CD4-positive, CD25-positive, alpha-beta regulatory T cell (primary cell): Measurements from ENCODE around the gene KMT2B. TPM values are rescaled to one million over a fixed set of nuclear protein-coding genes. Genes with fewer than 3 reads are reported as not detected.
A peak's percentile ranks its signal among the peaks of the same experiment; 100 is the strongest.

Experiments used
- ATAC-seq, 2 donors: fragments of 150-1000 bp; cut with Tn5 transposase; one replicate each; pipeline ENCODE4 v1.10.0; 2021; ENCODE audit warnings: low read depth in 2 of 2, moderate number of reproducible peaks in 2 of 2, moderate library complexity in 1 of 2
- DNase-seq, 3 donors: peaks; one replicate each; pipeline versions ENCODE4 v3.0.0 to v3.0.0-alpha.2; 2012 to 2022; ENCODE audit warnings: mixed read lengths in 1 of 3
- H3K27ac ChIP-seq: one replicate; pipeline ENCODE4 v1.7.0; 2013; ENCODE audit warnings: mild to moderate bottlenecking, low read length; ENCODE audit not compliant: insufficient read depth, poor library complexity, severe bottlenecking
- H3K27me3 ChIP-seq: one replicate; pipeline ENCODE4 v1.7.0; 2013; ENCODE audit warnings: low read length; ENCODE audit not compliant: control insufficient read depth, insufficient read depth
- H3K36me3 ChIP-seq: one replicate; pipeline ENCODE4 v1.7.0; 2013; ENCODE audit warnings: mild to moderate bottlenecking, low read length, moderate library complexity; ENCODE audit not compliant: control insufficient read depth, insufficient read depth
- H3K4me1 ChIP-seq: 2 replicates; pipeline ENCODE4 v1.7.0; 2013; ENCODE audit warnings: mild to moderate bottlenecking, low read length; ENCODE audit not compliant: insufficient read depth, control insufficient read depth, poor library complexity, severe bottlenecking
- H3K4me3 ChIP-seq: one replicate; pipeline ENCODE4 v1.7.0; 2013; ENCODE audit warnings: low read depth, mild to moderate bottlenecking, low read length, moderate library complexity
- H3K9me3 ChIP-seq, 2 experiments: 1 replicate in 1 of 2; 2 replicates in 1 of 2; pipeline ENCODE4 v1.7.0; 2013; ENCODE audit warnings: low read length in 2 of 2, mild to moderate bottlenecking in 1 of 2, moderate library complexity in 1 of 2; ENCODE audit not compliant: control insufficient read depth in 2 of 2
- H3K27ac Mint-ChIP-seq, 3 donors: one replicate each; pipeline ENCODE4 v1.8.0; 2020 to 2022; ENCODE audit warnings: mild to moderate bottlenecking in 3 of 3, mixed read lengths in 3 of 3, moderate library complexity in 2 of 3
- H3K27me3 Mint-ChIP-seq: one replicate; pipeline ENCODE4 v1.8.0; 2022; ENCODE audit warnings: mild to moderate bottlenecking, mixed read lengths
- H3K36me3 Mint-ChIP-seq: one replicate; pipeline ENCODE4 v1.8.0; 2020; ENCODE audit warnings: mixed read lengths
- H3K4me1 Mint-ChIP-seq, 4 donors: one replicate each; pipeline ENCODE4 v1.8.0; 2020 to 2022; ENCODE audit warnings: mixed read lengths in 4 of 4, mild to moderate bottlenecking in 1 of 4
- H3K4me3 Mint-ChIP-seq, 4 donors: one replicate each; pipeline ENCODE4 v1.8.0; 2020 to 2022; ENCODE audit warnings: mild to moderate bottlenecking in 4 of 4, mixed read lengths in 4 of 4, moderate library complexity in 3 of 4
- H3K9me3 Mint-ChIP-seq, 7 donors: one replicate each; pipeline ENCODE4 v1.8.0; 2020 to 2022; ENCODE audit warnings: mixed read lengths in 7 of 7, mild to moderate bottlenecking in 3 of 7, moderate library complexity in 2 of 7
- polyA plus RNA-seq, 4 donors: library from polyadenylated mRNA; unstranded; fragments of 300-500 nt; fragmentation: Illumina TruSeq; gene quantifications; one replicate each; pipeline ENCODE4 v1.2.3, GENCODE V29; 2021
- total RNA-seq: library from RNA; stranded (reverse); gene quantifications from one replicate; pipeline ENCODE4 v1.2.3, GENCODE V29; 2022

KMT2B gene
- total and polyA plus RNA-seq, 5 donors from 2014 or later: 0.45 to 73.0 (median 0.87) TPM

- Histone ChIP-seq H3K27me3 (no peaks in the 10 kb centered on the region), H3K9me3 (no peaks in the 10 kb centered on the region), H3K27ac (no peak overlapping the region), H3K4me1 (no peaks in the 10 kb centered on the region), H3K36me3 (peaks cover 84% of the 10 kb centered on the region), H3K4me3 (no peak overlapping the region)
- no peak overlapping the region for H3K27ac Mint-ChIP-seq
- peaks cover 49% of the 10 kb centered on the region for H3K36me3 Mint-ChIP-seq
- DNase-seq (no peak), ATAC-seq (no peak)
- H3K9me3 Mint-ChIP-seq: peaks cover 0 to 2% (median 0%) of the 10 kb centered on the region in 7 donors
- no peak overlapping the region for H3K4me3 Mint-ChIP-seq
- peaks cover 0 to 8% (median 3%) of the 10 kb centered on the region in 4 donors for H3K4me1 Mint-ChIP-seq
- H3K27me3 Mint-ChIP-seq: no peaks in the 10 kb centered on the region
Observed at GRCh38 chr19:35730326-35730725, 12.5 kb downstream of the KMT2B start.

GRCh38 chr19:35731353-35731752, 13.6 kb downstream of the KMT2B start:
- Histone ChIP-seq H3K27ac (no peak overlapping the region), H3K4me1 (no peaks in the 10 kb centered on the region), H3K9me3 (no peaks in the 10 kb centered on the region), H3K4me3 (no peak overlapping the region), H3K36me3 (peaks cover 81% of the 10 kb centered on the region), H3K27me3 (no peaks in the 10 kb centered on the region)
- peaks cover 0 to 2% (median 0%) of the 10 kb centered on the region in 7 donors for H3K9me3 Mint-ChIP-seq
- H3K27ac Mint-ChIP-seq: peak overlapping the region in 1 of 3 donors; percentile 58
- no peak for ATAC-seq
- no peak for DNase-seq
- peaks cover 44% of the 10 kb centered on the region for H3K36me3 Mint-ChIP-seq
- peaks cover 0 to 16% (median 5%) of the 10 kb centered on the region in 4 donors for H3K4me1 Mint-ChIP-seq
- no peaks in the 10 kb centered on the region for H3K27me3 Mint-ChIP-seq
- H3K4me3 Mint-ChIP-seq: no peak overlapping the region

- H3K36me3 Mint-ChIP-seq: peaks cover 40% of the 10 kb centered on the region
Observed at GRCh38 chr19:35731779-35732405, 14.1 kb downstream of the KMT2B start.

GRCh38 chr19:35732540-35733179, 14.9 kb downstream of the KMT2B start:
- H3K36me3 Mint-ChIP-seq: peaks cover 38% of the 10 kb centered on the region
- H3K27me3 Mint-ChIP-seq: no peaks in the 10 kb centered on the region
- Histone ChIP-seq H3K36me3 (peaks cover 81% of the 10 kb centered on the region), H3K9me3 (no peaks in the 10 kb centered on the region), H3K27me3 (no peaks in the 10 kb centered on the region), H3K4me3 (no peak overlapping the region), H3K27ac (no peak overlapping the region), H3K4me1 (peaks cover 11% of the 10 kb centered on the region)
- DNase-seq (no peak), ATAC-seq (no peak)
- no peak overlapping the region for H3K27ac Mint-ChIP-seq
- H3K4me3 Mint-ChIP-seq: no peak overlapping the region
- peaks cover 0 to 27% (median 10%) of the 10 kb centered on the region in 4 donors for H3K4me1 Mint-ChIP-seq
- peaks cover 0 to 2% (median 0%) of the 10 kb centered on the region in 7 donors for H3K9me3 Mint-ChIP-seq

More at GRCh38 chr19:35731779-35732405, 14.1 kb downstream of the KMT2B start:
- ATAC-seq (no peak), DNase-seq (no peak)
- Mint-ChIP-seq H3K4me3 (no peak overlapping the region), H3K27me3 (no peaks in the 10 kb centered on the region), H3K4me1 (peaks cover 0 to 20% (median 7%) of the 10 kb centered on the region in 4 donors), H3K27ac (no peak overlapping the region), H3K9me3 (peaks cover 0 to 2% (median 0%) of the 10 kb centered on the region in 7 donors)
- H3K4me1 ChIP-seq: peaks cover 4% of the 10 kb centered on the region
- no peaks in the 10 kb centered on the region for H3K27me3 ChIP-seq
- no peak overlapping the region for H3K27ac ChIP-seq
- H3K9me3 ChIP-seq: no peaks in the 10 kb centered on the region
- H3K4me3 ChIP-seq: no peak overlapping the region
- peaks cover 83% of the 10 kb centered on the region for H3K36me3 ChIP-seq

- Mint-ChIP-seq H3K9me3 (peaks cover 0 to 2% (median 0%) of the 10 kb centered on the region in 7 donors), H3K4me3 (peak overlapping the region in 1 of 4 donors; percentile 67), H3K36me3 (peaks cover 38% of the 10 kb centered on the region), H3K27me3 (no peaks in the 10 kb centered on the region), H3K4me1 (peaks cover 0 to 32% (median 11%) of the 10 kb centered on the region in 4 donors), H3K27ac (peak overlapping the region in 2 of 3 donors; percentile 80 to 91)
- Histone ChIP-seq H3K9me3 (no peaks in the 10 kb centered on the region), H3K27me3 (no peaks in the 10 kb centered on the region), H3K27ac (no peak overlapping the region), H3K36me3 (peaks cover 80% of the 10 kb centered on the region), H3K4me1 (peaks cover 12% of the 10 kb centered on the region), H3K4me3 (no peak overlapping the region)
- DNase-seq: no peak
- no peak for ATAC-seq
Observed at GRCh38 chr19:35733180-35734125, 15.7 kb downstream of the KMT2B start.

- Histone ChIP-seq H3K36me3 (peaks cover 76% of the 10 kb centered on the region), H3K9me3 (no peaks in the 10 kb centered on the region), H3K27me3 (no peaks in the 10 kb centered on the region), H3K4me3 (no peak overlapping the region), H3K4me1 (peaks cover 20% of the 10 kb centered on the region), H3K27ac (no peak overlapping the region)
- Mint-ChIP-seq H3K36me3 (peaks cover 35% of the 10 kb centered on the region), H3K27me3 (no peaks in the 10 kb centered on the region), H3K9me3 (peaks cover 0 to 2% (median 0%) of the 10 kb centered on the region in 7 donors), H3K27ac (peak overlapping the region in 2 of 3 donors; percentile 80 to 91), H3K4me1 (peaks cover 0 to 38% (median 14%) of the 10 kb centered on the region in 4 donors), H3K4me3 (peak overlapping the region in 2 of 4 donors; percentile 66 to 67)
- no peak for DNase-seq
- no peak for ATAC-seq
Observed at GRCh38 chr19:35734273-35734672, 16.5 kb downstream of the KMT2B start.

- Histone ChIP-seq H3K9me3 (no peaks in the 10 kb centered on the region), H3K4me1 (peaks cover 26% of the 10 kb centered on the region), H3K27me3 (no peaks in the 10 kb centered on the region), H3K27ac (no peak overlapping the region), H3K36me3 (peaks cover 70% of the 10 kb centered on the region), H3K4me3 (no peak overlapping the region)
- Mint-ChIP-seq H3K4me3 (peak overlapping the region in 1 of 4 donors; percentile 5), H3K27ac (peak overlapping the region in 1 of 3 donors; percentile 80), H3K4me1 (peaks cover 0 to 44% (median 17%) of the 10 kb centered on the region in 4 donors), H3K27me3 (no peaks in the 10 kb centered on the region), H3K9me3 (peaks cover 0 to 2% (median 0%) of the 10 kb centered on the region in 7 donors), H3K36me3 (peaks cover 31% of the 10 kb centered on the region)
- ATAC-seq: no peak
- no peak for DNase-seq
Observed at GRCh38 chr19:35734889-35735288, 17.1 kb downstream of the KMT2B start.
